Activated CD4-positive, alpha-beta T cell treated with anti-CD3 and anti-CD28 coated beads, Interleukin-2, amount 50 U/mL, for 16 hours (primary cell): Measurements from ENCODE around the gene PKIG.
"Not testable (repeated sequence)": the region's sequence is repeated elsewhere in the genome, so short reads cannot be mapped to it uniquely, and the experiment has no call there.

Experiments used
- DNase-seq: peaks from one replicate; pipeline ENCODE4 v3.0.0-alpha.2; 2020

Gene PKIG

DNA sequence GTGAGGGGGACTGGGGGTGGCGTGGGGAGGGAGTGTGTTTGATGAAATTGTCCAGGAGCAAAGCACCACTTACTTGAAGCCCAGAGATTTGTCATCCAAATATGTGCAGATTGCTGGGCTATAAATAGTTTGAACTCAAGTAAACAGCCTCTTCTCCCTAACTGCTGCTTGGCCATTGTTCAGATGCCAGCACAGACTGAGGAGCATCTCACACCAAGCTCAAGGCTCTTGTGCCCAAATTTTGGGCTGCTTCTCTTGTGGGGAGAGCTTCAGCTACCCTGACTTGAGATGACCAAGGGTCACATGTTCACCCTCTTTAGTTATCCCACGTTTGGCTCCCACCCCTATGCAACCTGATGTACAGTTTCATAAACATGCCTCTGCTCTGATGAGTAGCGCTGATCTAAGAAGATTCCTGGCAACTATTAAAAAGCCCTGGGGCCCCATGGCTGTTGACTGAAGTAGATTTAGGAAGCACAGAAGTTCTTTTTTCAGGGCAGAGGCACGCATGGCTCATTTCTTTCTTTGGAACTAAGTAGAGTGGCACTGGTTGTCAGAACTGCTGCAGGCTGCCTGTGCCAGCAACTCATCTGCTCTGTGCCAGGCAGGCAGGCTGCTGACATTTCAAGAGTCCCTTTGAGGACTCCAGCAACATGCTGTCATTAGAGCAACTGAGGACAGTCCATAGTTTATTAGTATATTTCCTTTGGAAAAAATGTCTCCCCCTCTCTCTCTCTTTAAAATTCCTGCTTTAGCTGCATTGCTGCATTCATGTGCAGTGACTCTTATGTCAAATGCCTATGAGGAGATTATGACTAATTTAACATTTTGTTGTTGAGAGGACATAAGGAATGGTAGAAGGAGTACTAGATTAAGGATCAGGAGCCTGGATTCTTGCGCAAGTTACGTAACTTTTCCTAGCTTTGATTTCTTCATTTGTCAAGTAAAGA, 9.6 kb upstream of the PKIG start:
- DNase-seq, result no peak

DNA sequence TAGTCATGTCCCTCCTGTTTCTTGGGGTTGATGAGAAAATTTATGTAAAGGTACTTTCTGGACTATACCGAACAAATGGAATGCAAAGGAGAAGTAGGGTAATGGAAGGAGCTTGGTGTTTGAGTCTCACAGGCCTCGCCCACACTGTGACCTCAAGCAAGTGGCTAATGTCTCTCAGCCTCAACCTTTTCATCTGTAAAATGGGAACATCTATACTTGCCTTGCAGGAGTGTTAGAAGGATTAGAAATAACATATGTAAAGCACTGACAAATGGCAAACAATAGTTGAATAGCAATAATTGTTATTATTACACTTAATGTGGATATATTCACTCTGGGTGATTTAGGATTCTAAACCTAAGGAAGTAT, 8.9 kb upstream of the PKIG start:
- DNase-seq, result no peak

DNA sequence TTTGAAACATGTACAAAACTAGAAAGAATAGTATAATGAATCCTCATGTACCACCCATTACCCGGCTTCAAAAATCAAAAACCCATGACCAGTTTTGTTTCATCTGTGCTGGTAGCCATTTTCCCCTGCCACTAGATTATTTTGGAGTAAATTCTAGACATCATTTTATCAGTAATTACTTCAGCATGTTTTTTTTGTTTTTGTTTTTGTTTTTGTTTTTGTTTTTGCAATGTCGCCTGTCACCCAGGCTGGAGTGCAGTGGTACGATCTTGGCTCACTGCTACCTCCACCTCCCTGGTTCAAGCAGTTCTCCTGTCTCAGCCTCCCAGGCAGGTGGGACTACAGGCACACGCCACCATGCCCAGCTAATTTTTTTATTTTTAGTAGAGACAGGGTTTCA, 8.0 kb upstream of the PKIG start:
- no peak for DNase-seq

DNA sequence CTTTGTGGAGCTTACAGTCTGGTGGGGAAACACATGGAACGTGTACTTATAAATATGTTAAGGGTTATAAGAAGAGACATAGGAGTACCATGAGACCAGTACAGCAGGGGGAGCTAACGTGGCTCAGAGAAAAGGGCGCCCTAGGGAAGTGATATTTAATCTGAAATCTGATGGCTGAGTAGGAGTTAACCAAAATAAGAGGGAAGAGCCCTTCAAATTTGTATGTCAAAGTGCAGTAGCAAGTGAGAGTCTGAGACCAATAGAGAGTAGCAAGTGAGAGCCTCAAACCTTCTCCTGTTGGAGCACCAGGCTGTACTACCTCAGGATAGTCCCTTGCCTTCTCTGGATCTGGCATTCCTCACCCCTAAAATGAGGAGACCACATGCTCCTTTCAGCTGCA, 6.1 kb upstream of the PKIG start:
- DNase-seq, result no peak

DNA sequence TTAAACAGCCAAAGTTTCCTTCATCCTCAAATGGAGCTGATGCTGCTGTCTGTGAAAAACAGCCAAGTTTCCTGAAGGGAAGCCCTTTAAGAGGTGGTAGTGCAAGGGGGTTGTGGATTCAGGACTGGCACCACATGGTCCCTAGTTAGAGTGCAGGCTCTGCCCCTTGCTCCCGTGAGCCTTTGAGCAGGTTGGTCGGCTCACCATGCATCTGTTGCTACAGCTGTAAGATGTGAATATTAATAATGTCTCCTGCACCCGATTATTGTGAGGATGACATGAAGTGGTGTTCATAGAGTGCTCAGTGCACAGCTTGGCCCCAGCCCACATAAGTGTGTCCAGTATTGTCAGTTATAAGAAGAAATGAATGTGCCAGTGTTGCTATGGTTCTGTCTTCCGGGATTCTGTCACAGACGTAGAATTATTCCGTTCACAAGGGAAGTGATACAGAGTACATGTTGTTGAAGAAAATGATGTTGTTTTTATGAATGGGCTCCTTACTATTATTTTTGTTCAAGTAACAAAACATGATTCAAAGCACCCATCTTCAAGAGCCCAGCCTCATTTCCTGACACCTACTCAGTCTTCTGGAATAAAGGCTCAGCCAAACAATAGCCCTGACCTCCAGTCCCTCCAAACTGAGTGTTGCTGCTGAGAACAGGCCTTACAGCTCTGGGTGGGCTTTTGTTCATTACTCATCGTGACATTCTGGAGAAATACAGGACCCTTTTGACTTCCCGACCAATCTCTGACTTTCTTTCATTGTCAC, 2.9 kb upstream of the PKIG start:
- no peak for DNase-seq

DNA sequence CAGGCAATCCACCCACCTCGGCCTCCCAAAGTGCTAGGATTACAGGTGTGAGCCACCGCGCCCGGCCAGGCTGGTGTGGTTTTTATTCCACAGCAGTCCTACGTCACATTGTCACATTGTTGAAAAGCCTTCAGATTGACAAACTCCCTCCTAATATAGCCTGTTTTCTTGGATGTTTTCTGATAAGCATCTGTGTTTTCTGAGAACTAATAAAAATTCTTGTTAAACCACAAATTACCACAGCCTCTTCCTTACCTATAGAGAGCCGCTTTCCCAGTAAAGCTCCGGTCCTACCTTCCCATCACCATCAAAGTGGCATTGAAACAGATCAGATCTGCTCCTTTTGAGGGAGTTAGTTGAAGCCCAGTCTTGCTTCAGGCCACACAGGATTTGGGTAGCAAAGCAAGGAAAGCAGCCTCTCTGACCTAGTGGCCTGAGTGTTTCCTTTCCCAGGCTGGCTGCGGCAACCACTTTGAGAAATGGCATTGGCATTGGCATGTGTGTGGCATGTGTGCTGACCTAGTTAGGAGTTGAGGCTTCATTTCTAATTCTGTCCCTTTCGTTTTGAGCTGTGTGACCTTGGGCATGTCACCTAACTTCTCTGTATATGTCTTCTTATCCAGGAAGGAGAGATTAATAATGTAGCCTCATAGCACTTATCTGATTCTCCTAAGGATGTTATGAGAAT, 1.7 kb upstream of the PKIG start:
- DNase-seq, result peak; percentile 50

DNA sequence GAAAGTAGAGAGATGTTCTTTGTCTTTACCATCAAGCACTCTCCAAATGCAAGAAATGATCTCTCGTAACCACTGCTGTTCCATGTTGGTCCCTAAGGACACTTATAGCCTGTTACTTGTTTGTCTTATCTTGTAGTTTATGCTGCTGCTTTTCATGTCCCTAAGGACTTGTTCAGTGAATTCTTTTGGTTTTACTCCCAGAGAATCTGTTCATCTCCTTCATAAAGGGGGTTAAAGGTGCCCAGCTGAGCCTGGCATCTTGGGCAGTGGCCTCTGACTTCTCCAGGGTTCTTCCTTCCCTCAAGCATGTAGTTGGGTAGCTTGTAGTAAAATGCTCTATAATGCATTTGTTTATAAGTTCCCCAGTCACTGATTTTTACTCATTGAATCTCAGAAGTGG, 864 bp upstream of the PKIG start:
- no peak for DNase-seq

DNA sequence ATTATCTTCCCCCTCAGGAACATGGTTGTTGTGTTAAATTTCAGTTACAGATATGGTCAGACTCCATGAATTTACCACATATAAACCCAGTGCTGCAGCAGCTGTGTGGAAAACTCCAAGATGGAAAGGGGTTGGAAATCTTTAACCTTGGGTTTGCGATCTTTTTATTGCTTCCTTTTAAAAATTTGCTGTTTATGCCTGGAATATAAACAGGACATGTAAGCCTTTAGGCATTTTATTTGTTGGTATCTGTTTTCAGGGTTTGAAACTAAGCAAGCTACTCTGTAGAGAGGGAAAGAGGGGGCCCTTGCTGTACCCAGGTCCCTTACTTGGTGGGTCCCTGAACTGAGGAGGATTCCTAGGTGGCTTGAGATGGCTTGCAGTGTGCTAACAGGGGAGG, 778 bp downstream of the PKIG start:
- no peak for DNase-seq

DNA sequence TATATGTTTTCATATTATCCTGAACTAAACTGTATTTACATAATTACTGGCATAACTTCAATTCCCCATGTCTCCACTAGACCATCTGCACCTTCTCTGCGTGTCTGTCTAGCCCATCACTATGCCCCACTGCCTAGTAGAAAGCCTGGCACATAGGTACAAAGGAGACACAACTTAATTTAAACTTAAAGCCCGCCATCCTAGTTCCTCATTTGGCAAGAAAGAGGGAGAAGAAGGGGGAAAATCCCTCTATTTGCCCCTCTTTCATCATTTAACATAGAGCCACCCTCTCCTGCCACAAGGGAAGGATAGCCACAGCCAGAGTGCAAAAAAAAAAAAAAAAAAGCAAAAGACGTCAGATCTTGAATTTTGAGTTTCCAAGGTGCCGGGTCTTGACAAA, 1.8 kb downstream of the PKIG start:
- no peak for DNase-seq

DNA sequence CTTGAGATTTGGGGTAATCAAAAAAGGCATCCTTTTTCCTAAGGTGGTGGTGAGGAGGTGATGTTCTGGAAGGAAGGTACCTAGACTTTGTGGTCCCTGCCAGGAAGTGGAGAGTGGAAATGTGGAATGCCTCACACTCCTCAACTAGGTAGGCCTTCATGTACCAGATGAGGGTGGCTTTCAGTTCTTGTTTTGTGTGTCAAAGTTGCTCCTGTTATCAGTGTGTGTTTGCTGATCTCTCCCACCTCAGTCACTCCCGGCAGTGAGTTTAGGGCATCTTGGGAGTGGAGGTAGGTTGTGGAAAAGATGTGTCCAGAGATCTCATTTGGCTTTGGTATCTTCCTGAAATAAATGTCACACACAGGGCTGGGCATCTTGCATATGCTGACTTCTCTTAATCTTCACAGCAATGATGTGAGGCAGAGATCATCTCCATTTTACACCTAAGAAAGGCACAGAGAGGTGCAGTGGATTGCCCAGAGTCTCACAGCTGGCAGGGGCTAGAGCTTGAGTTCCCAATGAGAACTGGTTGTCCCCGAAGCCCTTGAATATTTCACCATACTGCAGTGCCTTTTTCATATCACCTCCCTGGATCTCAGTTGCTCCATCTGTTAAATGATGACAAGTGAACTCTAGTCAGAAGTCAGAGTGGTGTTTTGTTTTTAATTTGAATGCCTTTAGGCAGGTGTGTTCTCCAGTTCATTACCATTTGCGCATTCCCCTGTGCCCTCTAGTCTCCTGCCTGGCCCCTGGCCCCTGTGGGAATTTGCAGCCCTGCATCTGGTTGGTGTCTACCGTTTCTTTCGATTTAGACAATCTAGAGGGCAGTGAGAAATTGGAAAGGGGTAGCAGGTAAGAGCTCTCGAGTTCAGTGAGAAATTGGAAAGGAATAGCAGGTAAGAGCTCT, 2.9 kb downstream of the PKIG start:
- no peak for DNase-seq

DNA sequence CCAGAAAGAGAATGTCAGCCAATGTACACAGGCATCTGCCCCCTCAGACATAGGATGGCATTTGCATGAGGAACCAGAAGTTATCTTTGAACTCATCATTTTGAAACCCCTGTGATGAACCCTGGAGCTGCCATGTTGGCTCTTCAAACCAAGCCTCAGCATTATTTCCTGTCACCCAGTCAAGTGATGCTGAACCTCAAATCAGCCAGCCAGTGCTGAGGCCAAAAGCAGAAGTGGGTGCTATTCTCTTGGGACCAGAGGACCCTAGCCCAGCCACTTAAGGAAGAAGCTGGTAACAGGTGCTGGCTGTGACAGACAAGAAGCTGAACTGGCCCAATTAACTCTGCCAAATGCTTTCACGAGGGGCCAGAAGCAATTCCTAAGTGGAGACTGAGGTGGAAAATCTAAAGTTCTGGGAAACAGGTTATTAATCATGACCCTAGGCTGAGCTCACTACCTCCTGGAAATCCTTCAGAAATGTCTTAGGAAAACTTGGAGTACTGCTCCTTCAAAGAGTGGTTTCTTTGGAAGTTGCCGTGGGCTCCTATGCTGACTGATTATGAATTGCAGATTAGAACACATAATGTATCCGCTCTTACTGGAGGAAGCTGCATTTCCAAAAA, 4.0 kb downstream of the PKIG start:
- no peak for DNase-seq

DNA sequence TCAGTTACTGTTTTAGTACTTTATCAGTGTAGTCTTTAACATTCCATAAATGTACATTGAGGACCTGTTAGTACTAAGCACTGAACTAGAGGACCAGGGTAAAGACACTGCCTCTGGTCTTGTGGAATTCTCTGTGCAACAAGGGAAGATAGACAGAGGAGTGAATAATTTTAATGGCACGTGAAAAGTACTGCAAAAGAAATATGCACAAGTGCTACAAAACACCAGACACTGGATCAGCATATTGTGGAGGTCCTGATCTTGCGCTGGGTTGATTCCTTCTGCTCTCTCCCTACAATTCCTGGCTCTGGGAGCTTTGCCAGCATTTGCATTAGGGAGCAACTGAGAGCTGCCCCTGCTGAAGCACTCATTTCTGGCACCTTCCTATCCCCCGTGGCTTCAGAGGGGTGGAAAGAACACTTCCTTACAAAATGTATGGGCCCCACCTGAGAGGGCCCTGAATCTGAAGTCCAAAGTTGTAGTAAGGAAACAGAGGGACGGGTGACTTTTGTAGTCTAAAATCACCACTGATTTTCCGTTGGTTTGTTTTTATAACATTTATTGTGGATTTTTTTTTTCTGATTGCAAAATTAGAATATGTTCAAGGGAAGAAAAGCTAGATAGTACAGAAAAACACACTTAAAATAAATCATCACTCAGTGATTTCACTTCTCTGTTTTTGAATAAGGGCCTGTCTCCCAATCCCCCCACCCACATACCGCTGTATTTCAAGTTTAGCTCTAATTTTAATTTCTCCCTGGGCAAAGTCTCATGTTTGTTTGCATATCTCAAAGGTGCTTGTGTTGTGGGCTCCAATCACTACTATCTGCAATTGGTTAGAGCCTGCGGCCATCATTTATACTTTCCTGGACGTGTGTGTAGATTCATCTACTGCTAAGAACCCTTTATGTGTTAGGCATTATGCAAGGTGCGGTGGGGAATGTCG, 4.9 kb downstream of the PKIG start:
- no peak for DNase-seq

DNA sequence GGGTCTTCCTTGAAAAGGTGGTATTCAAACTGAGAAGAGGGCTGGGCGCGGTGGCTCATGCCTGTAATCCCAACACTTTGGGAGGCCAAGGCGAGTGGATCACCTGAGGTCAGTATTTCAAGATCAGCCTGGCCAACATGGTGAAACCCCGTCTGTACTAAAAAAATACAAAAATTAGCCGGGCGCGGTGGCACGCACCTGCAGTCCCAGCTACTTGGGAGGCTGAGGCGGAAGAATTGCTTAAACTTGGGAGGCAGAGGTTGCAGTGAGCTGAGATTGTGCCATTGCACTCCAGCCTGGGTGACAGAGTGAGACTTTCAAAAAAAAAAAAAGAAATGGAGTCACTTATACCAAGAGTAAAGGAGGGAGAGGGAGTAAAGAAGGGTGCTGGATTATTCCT, 5.9 kb downstream of the PKIG start:
- DNase-seq, result not testable (repeated sequence)

DNA sequence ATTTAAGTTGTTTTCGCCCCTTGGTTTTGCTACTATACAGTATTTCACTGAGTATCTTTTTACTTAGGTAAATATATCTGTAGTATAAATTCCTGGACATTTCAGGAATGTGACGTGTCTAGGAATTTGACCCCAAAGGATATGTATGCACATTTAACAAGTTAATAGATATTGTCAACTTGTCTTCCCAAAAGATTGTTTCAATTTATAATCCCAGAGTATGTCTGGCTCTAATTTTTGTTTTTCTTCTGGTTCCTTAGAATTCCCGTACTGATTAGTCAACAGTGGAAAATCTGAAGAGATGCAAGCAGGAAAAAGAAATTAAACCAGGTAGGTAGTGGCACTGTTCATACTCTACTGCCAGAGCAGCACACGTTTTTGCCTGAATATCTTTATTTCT, 7.2 kb downstream of the PKIG start:
- DNase-seq, result no peak

DNA sequence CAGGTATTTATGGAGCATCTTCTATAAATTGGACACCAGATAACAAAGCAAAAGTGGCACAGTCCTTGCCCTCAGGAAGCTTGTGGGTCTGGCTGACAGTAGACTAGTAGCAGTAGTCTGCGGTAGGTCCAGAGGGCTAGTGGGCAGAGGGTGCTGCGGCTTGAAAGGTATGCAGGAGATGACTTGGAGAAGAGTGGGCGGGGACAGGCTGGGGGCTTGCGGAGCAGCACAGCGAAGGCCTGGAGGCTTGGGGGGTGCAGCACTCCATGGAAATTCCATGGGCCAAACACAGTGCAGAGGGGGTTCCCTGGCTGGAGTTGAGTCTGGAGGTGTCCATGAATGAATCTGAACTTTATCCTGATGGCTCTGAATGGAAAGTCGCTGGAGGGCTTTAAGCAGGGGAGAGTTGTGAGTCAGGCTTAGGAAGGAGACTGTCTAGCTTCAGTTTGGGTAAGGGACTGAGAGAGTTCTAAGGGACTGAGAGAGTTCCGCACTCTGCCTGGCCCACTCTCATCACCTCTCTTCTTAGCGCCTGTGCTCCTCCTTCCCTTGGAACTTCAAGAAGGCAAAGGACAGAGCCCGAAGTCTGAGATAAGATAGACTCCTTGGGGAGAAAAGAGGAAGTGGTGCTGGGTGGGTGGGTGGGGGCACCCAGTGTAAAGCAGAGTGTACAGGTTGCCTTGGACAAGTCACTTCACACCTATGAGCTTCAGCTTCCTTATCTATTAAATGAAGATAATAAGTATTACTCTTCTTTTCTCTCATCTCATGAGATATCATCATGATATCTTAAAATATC, 8.8 kb downstream of the PKIG start:
- no peak for DNase-seq

DNA sequence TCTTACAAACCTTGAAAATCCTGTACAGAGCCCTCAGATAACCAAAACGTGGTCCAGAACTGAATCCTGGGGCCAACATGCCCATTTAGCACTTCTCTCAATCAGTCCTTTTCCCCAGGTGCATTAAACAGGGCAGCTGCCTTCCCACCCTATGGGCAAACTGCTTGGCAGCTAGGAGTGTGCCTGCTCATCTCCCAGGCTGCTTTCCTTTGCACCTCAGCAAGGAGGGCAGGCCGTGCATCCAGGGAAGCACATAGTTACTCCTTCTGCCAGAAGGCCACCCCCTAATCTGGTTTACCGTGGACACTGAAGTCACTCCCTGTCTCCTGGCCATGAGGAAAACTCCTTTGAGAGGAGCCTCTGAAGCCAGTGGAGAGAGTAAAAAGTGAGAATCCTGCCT, 10.0 kb downstream of the PKIG start:
- no peak for DNase-seq

DNA sequence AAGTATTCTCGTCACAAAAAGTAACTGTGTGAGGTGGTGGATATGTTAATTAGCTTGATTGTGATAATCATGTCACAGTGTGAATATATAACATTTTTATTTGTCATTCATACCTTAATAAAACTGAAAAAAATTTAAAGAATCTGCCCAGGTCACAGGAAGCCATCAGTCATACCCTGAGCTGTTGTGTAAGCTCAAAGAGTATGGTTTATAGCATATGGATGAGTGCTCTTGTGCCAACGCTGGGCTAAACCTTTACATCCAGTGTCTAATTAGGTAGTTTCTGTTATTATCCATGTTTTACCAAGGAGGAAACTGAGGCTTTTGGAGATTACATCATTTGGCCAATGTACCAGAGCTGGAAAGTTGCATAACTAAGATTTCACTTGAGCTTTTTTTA, 11.4 kb downstream of the PKIG start:
- no peak for DNase-seq

DNA sequence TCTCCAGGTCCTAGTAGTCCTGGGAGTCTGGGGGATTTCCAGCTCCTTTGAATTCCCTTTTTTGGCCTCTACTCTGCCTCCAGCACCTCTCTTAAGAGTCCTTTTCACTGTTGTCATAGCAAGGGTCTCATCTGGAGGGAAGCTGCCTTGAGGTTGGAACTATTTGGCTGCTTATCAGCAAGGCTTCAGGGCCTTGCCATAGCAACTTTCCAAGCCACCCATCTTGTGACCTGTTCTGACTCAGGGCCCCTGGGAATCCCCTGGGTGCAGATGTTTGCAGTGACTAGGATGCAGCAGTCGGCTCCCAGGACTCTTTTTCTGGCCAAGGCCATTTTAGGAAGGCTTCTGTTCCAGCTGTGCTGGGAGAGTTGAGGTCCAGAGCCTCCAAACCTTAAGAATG, 12.4 kb downstream of the PKIG start:
- peak; percentile 17 for DNase-seq

DNA sequence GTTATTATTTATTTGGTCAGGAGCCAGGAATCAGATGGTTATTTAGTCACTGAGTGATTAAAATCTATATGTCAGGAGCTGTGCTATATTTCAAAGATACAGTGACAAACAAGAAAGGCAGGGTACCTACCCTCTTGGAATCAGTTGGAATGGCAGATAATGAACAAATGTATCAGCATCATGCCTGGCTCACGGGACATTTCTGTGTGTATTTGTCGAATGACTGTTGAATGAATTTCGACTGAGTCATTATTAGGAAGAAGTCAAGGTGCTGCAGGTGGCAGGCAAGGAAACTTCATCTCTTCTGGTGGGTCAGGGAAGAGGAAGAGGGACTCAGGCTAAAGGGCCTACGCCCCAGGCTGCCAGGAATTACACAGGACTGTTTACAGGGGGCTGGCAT, 13.6 kb downstream of the PKIG start:
- DNase-seq, result no peak

DNA sequence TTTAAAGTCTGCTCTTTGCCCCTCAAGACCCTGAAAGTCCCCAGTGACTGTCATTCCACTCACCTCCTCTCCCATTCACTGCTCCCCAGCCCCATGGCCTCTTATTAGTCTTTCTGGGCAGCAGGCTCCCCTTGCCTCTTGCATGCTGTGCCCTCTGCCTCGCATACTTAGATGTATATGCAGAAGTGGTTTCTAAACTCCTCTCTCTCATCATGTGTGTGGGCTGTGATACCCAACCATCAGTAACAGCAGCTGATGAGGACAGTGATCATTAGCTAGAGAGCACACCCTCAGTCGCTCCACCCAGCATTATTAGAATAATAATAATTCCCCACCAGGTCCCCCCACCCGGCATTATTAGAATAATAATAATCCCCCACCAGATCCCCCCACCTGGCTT, 14.5 kb downstream of the PKIG start:
- DNase-seq, result no peak
